BJ (cell line): ENCODE results near the gene MIAT. TPM values are rescaled to one million over a fixed set of nuclear protein-coding genes. Genes with fewer than 3 reads are reported as not detected.

ENCODE experiments used
- CTCF ChIA-PET: fragments of 350-600 bp; formaldehyde crosslinking; extraction: SDS; loops from one replicate; lab custom pipeline; 2021; ENCODE audit warnings: antibody characterized with exemption, inconsistent platforms; lab: Yijun Ruan, JAX
- POLR2A ChIA-PET: fragments of 300-600 bp; sonication (Branson Sonifier 250); formaldehyde crosslinking; extraction: SDS; loops from one replicate; lab custom pipeline; 2021; ENCODE audit warnings: antibody characterized with exemption; lab: Charles Lee
- DNase-seq: peaks from one replicate; pipeline ENCODE4 v3.0.0-alpha.2; 2011; ENCODE audit warnings: low read depth
- H3K27me3 ChIP-seq: 2 replicates; pipeline ENCODE4 v1.6.0; 2011; ENCODE audit warnings: low read length; ENCODE audit not compliant: control insufficient read depth, insufficient read depth
- H3K36me3 ChIP-seq: 2 replicates; pipeline ENCODE4 v1.5.1; 2011; ENCODE audit warnings: low read length; ENCODE audit not compliant: control insufficient read depth, insufficient read depth
- H3K4me3 ChIP-seq: 2 replicates; pipeline ENCODE4 v1.5.1; 2011; ENCODE audit warnings: low read depth, mild to moderate bottlenecking, control low read depth, low read length
- polyA plus RNA-seq: library from polyadenylated mRNA; depleted of rRNA; stranded (reverse); fragments of >200 nt; gene quantifications from 2 replicates; pipeline ENCODE4 v1.2.3, GENCODE V29; 2011
- TF ChIP-seq, protein P1 (sequence below): IDR thresholded peaks from 2 replicates; pipeline ENCODE4 v1.5.1; 2011; ENCODE audit warnings: low read depth, mild to moderate bottlenecking, control low read depth, inconsistent platforms, low read length, moderate library complexity; ENCODE audit not compliant: insufficient read depth

The MIAT gene
- polyA plus RNA-seq, 1 experiment: 1.1 TPM

DNA sequence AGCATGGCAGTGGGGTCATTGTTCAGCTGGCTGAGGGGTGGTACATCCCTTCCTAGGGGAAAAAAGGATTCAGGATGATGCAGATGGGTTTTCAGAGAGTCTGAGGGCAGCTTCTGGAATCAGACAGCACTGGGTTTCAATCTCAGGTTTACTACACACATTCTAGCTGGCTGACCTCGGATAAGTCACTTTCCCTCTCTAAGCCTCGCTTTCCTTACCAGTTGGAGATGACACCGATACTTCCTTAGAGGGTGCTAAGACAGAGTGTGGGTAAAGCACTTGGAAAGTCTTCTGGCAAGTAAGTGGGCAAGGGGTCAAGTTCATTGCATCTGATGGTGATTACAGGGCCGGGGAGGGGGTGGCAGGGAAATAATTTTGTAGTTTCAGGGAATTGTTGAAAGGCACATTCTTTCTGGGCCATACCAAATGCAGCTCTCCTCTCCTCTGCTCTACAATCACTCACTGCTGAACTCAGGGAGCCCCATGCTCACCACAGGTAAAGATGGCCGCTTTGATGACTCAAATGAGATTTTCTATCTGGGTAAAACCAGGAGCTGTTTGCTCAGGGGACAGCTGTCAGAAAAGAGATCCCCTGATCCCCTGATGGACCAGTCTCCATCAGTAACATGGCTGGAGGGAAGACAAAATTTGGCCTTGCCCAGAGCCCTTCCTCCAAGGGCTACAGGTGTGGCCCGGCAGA lies 6.5 kb upstream of the MIAT start:
- TF ChIP-seq, protein P1, sequence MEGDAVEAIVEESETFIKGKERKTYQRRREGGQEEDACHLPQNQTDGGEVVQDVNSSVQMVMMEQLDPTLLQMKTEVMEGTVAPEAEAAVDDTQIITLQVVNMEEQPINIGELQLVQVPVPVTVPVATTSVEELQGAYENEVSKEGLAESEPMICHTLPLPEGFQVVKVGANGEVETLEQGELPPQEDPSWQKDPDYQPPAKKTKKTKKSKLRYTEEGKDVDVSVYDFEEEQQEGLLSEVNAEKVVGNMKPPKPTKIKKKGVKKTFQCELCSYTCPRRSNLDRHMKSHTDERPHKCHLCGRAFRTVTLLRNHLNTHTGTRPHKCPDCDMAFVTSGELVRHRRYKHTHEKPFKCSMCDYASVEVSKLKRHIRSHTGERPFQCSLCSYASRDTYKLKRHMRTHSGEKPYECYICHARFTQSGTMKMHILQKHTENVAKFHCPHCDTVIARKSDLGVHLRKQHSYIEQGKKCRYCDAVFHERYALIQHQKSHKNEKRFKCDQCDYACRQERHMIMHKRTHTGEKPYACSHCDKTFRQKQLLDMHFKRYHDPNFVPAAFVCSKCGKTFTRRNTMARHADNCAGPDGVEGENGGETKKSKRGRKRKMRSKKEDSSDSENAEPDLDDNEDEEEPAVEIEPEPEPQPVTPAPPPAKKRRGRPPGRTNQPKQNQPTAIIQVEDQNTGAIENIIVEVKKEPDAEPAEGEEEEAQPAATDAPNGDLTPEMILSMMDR: no peak

DNA sequence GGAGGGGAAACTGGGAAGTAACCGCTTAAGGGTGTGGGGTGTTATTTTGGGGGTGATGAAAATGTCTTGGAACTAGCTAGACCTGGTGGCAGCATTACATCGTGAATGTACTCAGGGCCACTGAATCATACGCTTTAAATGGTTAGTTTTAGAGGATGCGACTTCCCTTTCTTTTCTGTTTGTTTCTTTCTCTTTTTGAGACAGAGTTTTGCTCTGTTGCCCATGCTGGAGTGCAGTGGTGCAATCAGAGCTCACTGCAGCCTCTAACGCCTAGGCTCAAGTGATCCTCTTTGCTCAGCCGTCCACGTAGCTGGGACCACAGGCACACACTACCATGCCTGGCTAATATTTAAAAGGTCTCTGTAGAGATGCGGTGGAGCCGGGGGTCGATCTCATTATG lies 5.6 kb upstream of the MIAT start:
- TF ChIP-seq, protein P1: no peak
- Histone ChIP-seq H3K27me3 (peaks cover 18% of the 10 kb centered on the region), H3K4me3 (no peak overlapping the region), H3K36me3 (no peaks in the 10 kb centered on the region)
- no peak for DNase-seq
- CTCF ChIA-PET: no interaction called here
- POLR2A ChIA-PET: no interaction called here

More for the DNA sequence above, 6.5 kb upstream of the MIAT start:
- ChIA-PET CTCF (interaction anchor here (0.9 kb wide), 1 partner anchor 15 kb away, joined by 3 read pairs; no protein-coding TSS in a partner anchor), POLR2A (no interaction called here)
- Histone ChIP-seq H3K36me3 (no peaks in the 10 kb centered on the region), H3K27me3 (peaks cover 18% of the 10 kb centered on the region), H3K4me3 (no peak overlapping the region)
- DNase-seq: no peak

DNA sequence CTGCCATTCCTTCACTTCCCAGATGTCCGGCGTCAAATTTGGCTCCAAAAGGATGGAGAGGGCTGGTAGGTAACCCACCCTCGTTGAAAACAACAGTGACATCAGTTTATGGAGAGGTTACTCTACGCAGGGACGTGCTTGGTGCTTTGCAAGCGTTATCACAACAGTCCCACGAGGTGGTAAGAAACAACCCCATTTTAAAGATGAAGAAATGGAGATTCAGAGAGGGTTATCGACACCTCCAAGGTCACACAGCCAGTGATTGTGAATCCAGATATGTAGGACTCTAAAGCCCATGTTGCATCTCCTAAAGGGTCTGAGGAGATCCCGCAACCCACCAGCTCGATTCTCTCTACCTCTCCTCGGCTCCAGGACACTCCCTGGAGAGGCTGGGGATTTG lies 773 bp downstream of the MIAT start:
- Histone ChIP-seq H3K4me3 (peak overlapping the region; percentile 28), H3K27me3 (peaks cover 15% of the 10 kb centered on the region), H3K36me3 (no peaks in the 10 kb centered on the region)
- TF ChIP-seq, protein P1: no peak
- ChIA-PET CTCF (no interaction called here), POLR2A (no interaction called here)
- no peak for DNase-seq

DNA sequence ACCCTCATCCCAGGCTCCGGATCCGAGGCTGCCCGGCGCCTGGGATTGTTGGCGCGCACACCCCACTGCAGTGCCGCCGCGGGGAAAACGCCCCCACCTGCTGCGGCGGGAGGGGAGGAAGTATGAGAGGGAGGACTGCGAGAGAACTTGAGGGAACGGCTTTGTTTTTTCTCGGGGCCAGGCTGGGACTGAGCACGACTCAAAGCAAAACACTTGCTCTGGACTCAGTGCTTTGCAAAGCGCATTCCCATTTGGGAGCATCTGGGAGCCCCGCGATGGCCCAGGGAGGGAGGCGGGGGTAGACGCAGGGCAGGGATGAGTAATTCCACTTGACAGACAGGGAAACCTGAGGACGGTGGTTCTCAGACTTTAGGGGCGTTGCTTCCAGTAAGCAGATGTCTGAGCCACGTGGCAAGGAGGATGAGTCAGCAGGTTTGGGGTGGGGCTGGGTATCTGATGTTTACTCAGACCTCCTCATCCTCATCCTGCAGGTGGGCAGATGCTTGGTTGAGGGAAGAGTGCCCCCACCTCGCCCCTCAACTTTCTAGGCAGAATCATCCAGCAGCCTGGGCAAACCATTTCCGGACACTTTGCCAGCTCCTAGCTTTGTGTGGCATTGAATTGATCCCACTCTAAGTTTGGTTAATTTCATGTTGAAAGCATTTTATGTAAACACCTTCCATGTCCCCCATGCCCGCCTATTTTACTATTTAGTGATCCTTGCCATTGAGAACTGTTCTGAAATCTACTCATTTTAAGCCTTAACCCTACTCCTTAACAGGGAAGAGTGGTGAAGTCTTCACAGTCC lies 1.5 kb downstream of the MIAT start:
- ChIA-PET POLR2A (no interaction called here), CTCF (interaction anchor here (1.1 kb wide), 1 partner anchor 156 kb away, joined by 3 read pairs; no protein-coding TSS in a partner anchor)
- peak; percentile 76 for DNase-seq
- Histone ChIP-seq H3K4me3 (peak overlapping the region; percentile 28), H3K36me3 (no peaks in the 10 kb centered on the region), H3K27me3 (peaks cover 15% of the 10 kb centered on the region)
- TF ChIP-seq, protein P1: no peak

DNA sequence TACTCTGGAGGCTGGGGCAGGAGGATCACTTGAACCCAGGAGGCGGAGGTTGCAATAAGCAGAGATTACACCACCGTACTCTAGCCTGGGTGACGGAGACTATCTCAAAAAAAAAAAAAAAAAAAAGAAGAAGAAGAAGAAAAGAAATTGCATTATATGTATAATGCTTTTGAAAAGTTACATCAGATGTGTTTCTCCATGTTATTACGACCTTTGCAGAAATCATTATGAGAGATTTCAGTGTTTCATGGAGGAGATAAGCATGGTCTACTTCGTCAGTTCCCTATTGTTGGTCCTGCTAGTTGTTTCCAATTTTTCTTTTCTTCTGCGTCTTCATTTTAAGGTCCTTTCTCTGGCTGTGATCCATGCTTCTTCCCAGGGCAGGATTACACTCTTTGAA lies 3.0 kb downstream of the MIAT start:
- Histone ChIP-seq H3K4me3 (no peak overlapping the region), H3K36me3 (no peaks in the 10 kb centered on the region), H3K27me3 (peaks cover 12% of the 10 kb centered on the region)
- DNase-seq: no peak
- ChIA-PET POLR2A (no interaction called here), CTCF (interaction anchor here (1.0 to 1.1 kb wide), 2 partner anchors 158 to 293 kb away, joined by 3 read pairs; no protein-coding TSS in a partner anchor)
- TF ChIP-seq, protein P1: no peak
